Stimulated activated CD8-positive, alpha-beta memory T cell treated with anti-CD3 and anti-CD28 coated beads, Interleukin-7, amount 100 ng/mL, for 1 hour (primary cell): ENCODE results near the gene ZNF839.

Experiments
- DNase-seq, 2 donors: peaks; one replicate each; pipeline ENCODE4 v3.0.0-alpha.2; 2020; ENCODE audit warnings: low read depth in 2 of 2

Gene ZNF839

GRCh38 chr14:102387086-102387485 is 67.5 kb downstream of the ZNF839 start:
- no peak for DNase-seq

DNA sequence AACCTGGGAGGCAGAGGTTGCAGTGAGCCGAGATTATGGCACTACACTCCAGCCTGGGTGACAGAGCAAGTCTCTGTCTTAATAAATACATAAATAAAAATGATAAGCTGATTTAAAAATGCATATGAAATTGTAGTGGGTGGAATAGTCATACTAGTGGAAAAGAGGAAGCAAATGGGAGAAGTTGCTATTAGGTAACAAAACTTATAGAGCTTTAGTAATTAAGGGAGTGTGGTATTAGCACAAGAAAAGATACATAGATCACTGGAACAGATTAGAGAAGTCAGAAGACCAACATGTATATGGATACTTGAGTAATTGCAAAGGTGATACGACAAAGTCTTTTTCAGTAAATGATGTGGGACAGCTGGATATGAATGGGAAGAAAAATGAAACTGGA is 69.7 kb downstream of the ZNF839 start:
- no peak for DNase-seq

GRCh38 chr14:102390064-102390855 is 70.7 kb downstream of the ZNF839 start:
- DNase-seq = no peak
